HL-60 (cell line): Measurements from ENCODE around the gene ENKUR.

Experiments
- DNase-seq, 2 experiments: peaks; one replicate each; pipeline ENCODE4 v3.0.0-alpha.2; 2010 to 2020; ENCODE audit warnings: low read depth in 1 of 2, low spot score in 1 of 2
- H3K27ac ChIP-seq: fragments of 250-450 bp; sonication (Bioruptor Pico); replicated peaks from 2 replicates; pipeline ENCODE4 v1.5.1; 2020; ENCODE audit warnings: mild to moderate bottlenecking, moderate library complexity
- H3K27me3 ChIP-seq: fragments of 250-450 bp; sonication (Bioruptor Pico); 2 replicates; pipeline ENCODE4 v1.5.1; 2021; ENCODE audit warnings: mild to moderate bottlenecking, moderate library complexity; ENCODE audit not compliant: insufficient read depth, poor library complexity, severe bottlenecking
- H3K4me3 ChIP-seq: replicated peaks from 2 replicates; pipeline ENCODE4 v1.5.1; 2011; ENCODE audit warnings: mild to moderate bottlenecking, control low read depth, low read length; ENCODE audit not compliant: insufficient read depth
- GABPA ChIP-seq: IDR thresholded peaks from 2 replicates; pipeline ENCODE4 v1.6.1; 2012; ENCODE audit warnings: low read depth
- POLR2AphosphoS5 ChIP-seq: IDR thresholded peaks from 2 replicates; pipeline ENCODE4 v1.6.1; 2012; ENCODE audit warnings: low read depth
- SPI1 ChIP-seq: IDR thresholded peaks from 2 replicates; pipeline ENCODE4 v1.6.1; 2012; ENCODE audit warnings: low read depth, mild to moderate bottlenecking, borderline replicate concordance
- TF ChIP-seq, protein P1 (sequence below): IDR thresholded peaks from one replicate; pipeline ENCODE4 v1.5.1; 2011; ENCODE audit warnings: low read length, control low read depth, inconsistent platforms; ENCODE audit not compliant: insufficient read depth
- TF ChIP-seq, protein P2 (sequence below): IDR thresholded peaks from 2 replicates; pipeline ENCODE4 v1.6.1; 2012; ENCODE audit warnings: low read depth; ENCODE audit not compliant: insufficient replicate concordance

Gene ENKUR

DNA sequence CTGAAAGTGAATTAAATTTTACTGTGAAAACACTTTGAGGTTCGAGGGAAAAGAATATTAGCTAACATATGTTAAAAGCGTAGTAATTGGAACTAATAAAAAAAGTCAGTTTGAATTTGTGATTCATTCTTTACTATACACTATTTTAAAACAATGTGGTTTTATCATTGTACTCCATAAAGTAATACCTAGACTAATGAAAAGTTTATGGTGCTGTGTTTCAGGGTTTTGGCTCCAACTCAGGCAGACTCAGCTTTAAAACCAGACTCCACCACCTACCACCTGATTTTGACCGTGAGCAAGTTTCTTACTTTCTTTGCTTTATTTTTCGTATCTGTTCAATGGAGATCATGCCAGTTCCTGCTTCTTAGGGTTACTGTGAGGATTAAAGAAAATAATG, 54.4 kb downstream of the ENKUR start:
- no peak for DNase-seq
- TF ChIP-seq SPI1, result no peak
- TF ChIP-seq, protein P1, sequence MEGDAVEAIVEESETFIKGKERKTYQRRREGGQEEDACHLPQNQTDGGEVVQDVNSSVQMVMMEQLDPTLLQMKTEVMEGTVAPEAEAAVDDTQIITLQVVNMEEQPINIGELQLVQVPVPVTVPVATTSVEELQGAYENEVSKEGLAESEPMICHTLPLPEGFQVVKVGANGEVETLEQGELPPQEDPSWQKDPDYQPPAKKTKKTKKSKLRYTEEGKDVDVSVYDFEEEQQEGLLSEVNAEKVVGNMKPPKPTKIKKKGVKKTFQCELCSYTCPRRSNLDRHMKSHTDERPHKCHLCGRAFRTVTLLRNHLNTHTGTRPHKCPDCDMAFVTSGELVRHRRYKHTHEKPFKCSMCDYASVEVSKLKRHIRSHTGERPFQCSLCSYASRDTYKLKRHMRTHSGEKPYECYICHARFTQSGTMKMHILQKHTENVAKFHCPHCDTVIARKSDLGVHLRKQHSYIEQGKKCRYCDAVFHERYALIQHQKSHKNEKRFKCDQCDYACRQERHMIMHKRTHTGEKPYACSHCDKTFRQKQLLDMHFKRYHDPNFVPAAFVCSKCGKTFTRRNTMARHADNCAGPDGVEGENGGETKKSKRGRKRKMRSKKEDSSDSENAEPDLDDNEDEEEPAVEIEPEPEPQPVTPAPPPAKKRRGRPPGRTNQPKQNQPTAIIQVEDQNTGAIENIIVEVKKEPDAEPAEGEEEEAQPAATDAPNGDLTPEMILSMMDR, result no peak
- TF ChIP-seq POLR2AphosphoS5, result no peak
- no peak for TF ChIP-seq GABPA
- TF ChIP-seq, protein P2, sequence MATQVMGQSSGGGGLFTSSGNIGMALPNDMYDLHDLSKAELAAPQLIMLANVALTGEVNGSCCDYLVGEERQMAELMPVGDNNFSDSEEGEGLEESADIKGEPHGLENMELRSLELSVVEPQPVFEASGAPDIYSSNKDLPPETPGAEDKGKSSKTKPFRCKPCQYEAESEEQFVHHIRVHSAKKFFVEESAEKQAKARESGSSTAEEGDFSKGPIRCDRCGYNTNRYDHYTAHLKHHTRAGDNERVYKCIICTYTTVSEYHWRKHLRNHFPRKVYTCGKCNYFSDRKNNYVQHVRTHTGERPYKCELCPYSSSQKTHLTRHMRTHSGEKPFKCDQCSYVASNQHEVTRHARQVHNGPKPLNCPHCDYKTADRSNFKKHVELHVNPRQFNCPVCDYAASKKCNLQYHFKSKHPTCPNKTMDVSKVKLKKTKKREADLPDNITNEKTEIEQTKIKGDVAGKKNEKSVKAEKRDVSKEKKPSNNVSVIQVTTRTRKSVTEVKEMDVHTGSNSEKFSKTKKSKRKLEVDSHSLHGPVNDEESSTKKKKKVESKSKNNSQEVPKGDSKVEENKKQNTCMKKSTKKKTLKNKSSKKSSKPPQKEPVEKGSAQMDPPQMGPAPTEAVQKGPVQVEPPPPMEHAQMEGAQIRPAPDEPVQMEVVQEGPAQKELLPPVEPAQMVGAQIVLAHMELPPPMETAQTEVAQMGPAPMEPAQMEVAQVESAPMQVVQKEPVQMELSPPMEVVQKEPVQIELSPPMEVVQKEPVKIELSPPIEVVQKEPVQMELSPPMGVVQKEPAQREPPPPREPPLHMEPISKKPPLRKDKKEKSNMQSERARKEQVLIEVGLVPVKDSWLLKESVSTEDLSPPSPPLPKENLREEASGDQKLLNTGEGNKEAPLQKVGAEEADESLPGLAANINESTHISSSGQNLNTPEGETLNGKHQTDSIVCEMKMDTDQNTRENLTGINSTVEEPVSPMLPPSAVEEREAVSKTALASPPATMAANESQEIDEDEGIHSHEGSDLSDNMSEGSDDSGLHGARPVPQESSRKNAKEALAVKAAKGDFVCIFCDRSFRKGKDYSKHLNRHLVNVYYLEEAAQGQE, result no peak
- Histone ChIP-seq H3K27me3 (no peaks in the 10 kb centered on the region), H3K27ac (no peak overlapping the region), H3K4me3 (no peak overlapping the region)

DNA sequence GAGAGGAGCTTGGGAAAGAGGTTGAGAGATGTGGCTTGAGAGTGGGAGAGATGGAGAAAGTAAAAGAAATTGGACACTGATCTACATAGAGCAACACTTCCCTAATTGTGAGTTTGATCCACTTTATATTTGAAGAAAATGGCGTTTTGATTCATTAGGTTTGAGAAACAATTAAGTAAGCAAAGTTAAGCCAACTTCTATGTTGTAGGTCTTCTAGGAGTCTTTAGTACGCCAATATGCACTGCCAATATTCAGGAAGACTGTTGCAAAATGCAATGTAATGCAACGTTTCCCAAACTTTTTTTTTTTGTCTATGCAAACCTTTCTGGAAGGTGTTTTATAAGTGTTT, 56.6 kb downstream of the ENKUR start:
- DNase-seq, result no peak
- Histone ChIP-seq H3K27me3 (no peaks in the 10 kb centered on the region), H3K27ac (no peak overlapping the region), H3K4me3 (no peak overlapping the region)
- TF ChIP-seq GABPA (no peak), SPI1 (no peak), POLR2AphosphoS5 (no peak)
- TF ChIP-seq, protein P1, result no peak
- TF ChIP-seq, protein P2, result no peak

DNA sequence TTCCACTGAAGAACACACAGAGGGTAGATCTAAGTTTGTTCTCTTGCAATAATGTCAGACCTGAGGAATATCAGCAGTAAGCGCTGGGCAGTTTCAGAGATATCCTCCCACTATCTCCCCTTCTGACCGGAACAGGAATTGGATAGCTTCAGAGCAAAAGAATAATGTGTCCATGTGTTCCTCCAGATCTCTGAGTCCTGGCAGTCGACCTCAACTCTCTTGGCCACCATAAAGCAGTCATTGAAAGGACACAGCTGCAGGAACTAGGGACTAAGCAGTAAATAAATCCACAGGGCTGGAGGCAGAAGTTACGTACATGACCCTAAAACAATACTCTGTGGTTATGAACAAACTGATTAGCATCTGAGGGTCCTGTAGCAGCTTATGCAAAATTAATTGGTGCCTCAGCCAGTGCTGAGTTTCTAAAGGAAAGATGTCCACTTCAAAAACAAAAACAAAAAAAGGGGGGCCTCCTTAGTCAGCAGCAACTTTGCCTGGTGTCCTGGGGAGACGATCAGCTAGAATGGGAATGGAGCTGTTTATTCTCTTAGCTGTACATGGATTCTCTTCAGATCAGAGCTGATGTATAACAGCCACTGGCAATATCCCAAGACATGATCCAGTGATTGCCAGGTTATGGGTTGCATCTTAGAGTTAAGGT, 57.1 kb downstream of the ENKUR start:
- no peaks in the 10 kb centered on the region for H3K27me3 ChIP-seq
- no peak for DNase-seq
- no peak overlapping the region for H3K4me3 ChIP-seq
- no peak overlapping the region for H3K27ac ChIP-seq
- no peak for TF ChIP-seq SPI1
- TF ChIP-seq POLR2AphosphoS5, result no peak
- no peak for TF ChIP-seq GABPA
- TF ChIP-seq, protein P2, result no peak
- TF ChIP-seq, protein P1, result no peak
